NB4 (cell line): ENCODE data around the gene TADA2A.

Experiments used
- MYC ChIP-seq: IDR thresholded peaks from 2 replicates; pipeline ENCODE4 v1.6.1; 2011; ENCODE audit warnings: low read depth, low read length
- TF ChIP-seq, protein P1 (sequence below): IDR thresholded peaks from one replicate; pipeline ENCODE4 v1.5.1; 2012; ENCODE audit warnings: low read depth, low read length
- TF ChIP-seq, protein P2 (sequence below): IDR thresholded peaks from 2 replicates; pipeline ENCODE4 v1.6.1; 2011; ENCODE audit warnings: low read depth, low read length

DNA sequence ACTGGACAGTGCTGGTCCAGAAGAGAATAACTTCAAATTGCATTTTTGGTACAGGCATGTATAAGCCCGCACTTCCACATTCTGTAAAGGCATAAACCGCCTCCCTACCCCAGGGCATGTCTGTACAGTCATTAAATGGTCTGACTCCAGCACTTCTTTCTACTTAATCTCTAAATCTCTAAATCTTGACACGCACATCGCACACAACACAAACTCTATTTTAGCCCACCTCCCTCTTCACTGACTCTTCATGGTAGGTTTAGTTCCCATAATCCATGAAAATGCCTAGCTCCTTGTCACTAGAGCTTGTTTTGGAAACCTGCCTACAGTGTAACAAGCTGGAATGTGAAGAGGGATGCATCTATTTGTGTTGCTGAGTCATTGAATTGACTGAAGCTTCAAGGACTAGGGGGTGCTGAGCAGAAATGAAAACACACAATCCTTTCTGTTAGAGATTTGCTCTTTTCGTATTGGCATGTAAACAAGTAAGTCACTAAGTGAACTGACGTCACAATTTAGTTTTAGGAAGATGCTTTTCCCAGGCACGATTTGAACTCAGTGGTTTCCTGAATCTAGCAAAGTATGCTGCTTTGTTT, 81.4 kb downstream of the TADA2A start:
- TF ChIP-seq, protein P1, sequence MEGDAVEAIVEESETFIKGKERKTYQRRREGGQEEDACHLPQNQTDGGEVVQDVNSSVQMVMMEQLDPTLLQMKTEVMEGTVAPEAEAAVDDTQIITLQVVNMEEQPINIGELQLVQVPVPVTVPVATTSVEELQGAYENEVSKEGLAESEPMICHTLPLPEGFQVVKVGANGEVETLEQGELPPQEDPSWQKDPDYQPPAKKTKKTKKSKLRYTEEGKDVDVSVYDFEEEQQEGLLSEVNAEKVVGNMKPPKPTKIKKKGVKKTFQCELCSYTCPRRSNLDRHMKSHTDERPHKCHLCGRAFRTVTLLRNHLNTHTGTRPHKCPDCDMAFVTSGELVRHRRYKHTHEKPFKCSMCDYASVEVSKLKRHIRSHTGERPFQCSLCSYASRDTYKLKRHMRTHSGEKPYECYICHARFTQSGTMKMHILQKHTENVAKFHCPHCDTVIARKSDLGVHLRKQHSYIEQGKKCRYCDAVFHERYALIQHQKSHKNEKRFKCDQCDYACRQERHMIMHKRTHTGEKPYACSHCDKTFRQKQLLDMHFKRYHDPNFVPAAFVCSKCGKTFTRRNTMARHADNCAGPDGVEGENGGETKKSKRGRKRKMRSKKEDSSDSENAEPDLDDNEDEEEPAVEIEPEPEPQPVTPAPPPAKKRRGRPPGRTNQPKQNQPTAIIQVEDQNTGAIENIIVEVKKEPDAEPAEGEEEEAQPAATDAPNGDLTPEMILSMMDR: no peak
- TF ChIP-seq, protein P2, sequence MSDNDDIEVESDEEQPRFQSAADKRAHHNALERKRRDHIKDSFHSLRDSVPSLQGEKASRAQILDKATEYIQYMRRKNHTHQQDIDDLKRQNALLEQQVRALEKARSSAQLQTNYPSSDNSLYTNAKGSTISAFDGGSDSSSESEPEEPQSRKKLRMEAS: no peak
- no peak for TF ChIP-seq MYC
